ENCODE data around the gene WWC2.

WWC2 gene

DNA sequence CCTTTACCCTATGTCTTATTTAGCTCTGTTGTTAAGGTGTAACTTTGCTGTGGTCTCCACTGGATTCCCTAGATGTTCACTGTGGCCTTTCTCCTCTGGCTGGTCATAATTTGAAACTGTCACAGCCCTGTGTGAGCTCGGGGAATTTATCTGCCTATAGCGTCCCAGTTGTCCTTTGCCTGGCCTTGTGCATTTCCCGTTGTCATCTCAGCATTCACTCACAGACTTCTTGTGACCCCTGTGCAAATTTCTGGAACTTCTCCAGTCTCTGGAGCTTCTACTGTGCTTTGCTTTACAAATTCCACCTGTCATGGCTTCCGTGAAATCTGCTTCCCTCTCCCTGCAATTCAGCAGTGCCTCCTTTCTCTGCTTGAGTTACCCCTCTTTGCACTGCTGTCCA lies 106.7 kb downstream of the WWC2 start:
- H3K56ac ChIP-seq (ENCODE audit: low read length): no peak overlapping the region
- no peak overlapping the region for H3K4me2 ChIP-seq (ENCODE audit: low read length)
- H3K27ac ChIP-seq (ENCODE audit: low read depth, low read length): no peak overlapping the region

DNA sequence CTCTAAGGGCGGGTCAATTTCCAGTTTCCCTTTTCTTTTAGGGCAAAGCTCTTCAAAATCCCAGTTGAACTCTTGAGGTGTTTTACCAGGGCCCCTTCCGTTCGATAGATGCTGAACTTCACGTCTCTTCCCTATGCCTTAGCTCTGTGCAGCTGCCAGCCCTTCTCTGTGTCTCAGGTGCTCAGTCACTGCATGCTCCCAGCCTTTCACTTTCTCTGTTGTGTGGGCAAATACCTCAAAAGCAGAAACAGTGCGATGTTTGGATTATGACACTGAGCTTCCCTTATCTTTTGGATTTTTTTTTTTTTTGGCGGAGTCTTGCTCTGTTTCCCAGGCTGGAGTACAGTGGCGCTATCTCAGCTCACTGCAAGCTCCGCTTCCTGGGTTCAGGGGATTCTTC lies 112.5 kb downstream of the WWC2 start:
- no peak overlapping the region for H2BK15ac ChIP-seq (replicated peaks; ENCODE audit: low read depth)
- no peak overlapping the region for H3K4ac ChIP-seq (ENCODE audit: low read depth, low read length)
- no peak overlapping the region for H3K56ac ChIP-seq (ENCODE audit: low read length)
- no peak overlapping the region for H2BK5ac ChIP-seq (ENCODE audit: low read length)
- no peak overlapping the region for H3K27ac ChIP-seq (ENCODE audit: low read depth, low read length)
- no CpG with 5 or more reads among the region's 8 CpGs for WGBS (ENCODE audit: extremely low coverage, insufficient coverage, low lambda C conversion rate)
- H3K4me2 ChIP-seq (ENCODE audit: low read length): no peak overlapping the region
- H3K9ac ChIP-seq (ENCODE audit: low read length): no peak overlapping the region
- no peak overlapping the region for H2BK120ac ChIP-seq (ENCODE audit: low read depth, low read length)
- no peaks in the 10 kb centered on the region for H3K36me3 ChIP-seq (ENCODE audit: control insufficient read depth, insufficient read depth, low read length)
- no peaks in the 10 kb centered on the region for H3K27me3 ChIP-seq (ENCODE audit: insufficient read depth, low read length, poor library complexity)
- H4K8ac ChIP-seq (ENCODE audit: low read depth, low read length): no peak overlapping the region
- no peak overlapping the region for H3K23ac ChIP-seq (ENCODE audit: low read length)
- DNase-seq: no peak
- H3K18ac ChIP-seq (ENCODE audit: low read length): no peak overlapping the region
- peaks cover 1% of the 10 kb centered on the region for H3K79me2 ChIP-seq (ENCODE audit: control insufficient read depth, insufficient read depth, low read length)
- no peak overlapping the region for H3K4me3 ChIP-seq (ENCODE audit: low read length)
- no peak overlapping the region for H2AK5ac ChIP-seq (ENCODE audit: low read length)
- no peak overlapping the region for H4K5ac ChIP-seq (ENCODE audit: low read length)
- no peaks in the 10 kb centered on the region for H3K4me1 ChIP-seq (ENCODE audit: control insufficient read depth, low read depth, low read length)
- H3K79me1 ChIP-seq (ENCODE audit: low read length): peaks cover 4% of the 10 kb centered on the region

More for the DNA sequence above, 106.7 kb downstream of the WWC2 start:
- Histone ChIP-seq H3K18ac (ENCODE audit: low read length) (no peak overlapping the region), H2BK120ac (ENCODE audit: low read depth, low read length) (no peak overlapping the region), H3K4ac (ENCODE audit: low read depth, low read length) (no peak overlapping the region), H3K79me1 (ENCODE audit: low read length) (peaks cover 15% of the 10 kb centered on the region), H2AK5ac (ENCODE audit: low read length) (no peak overlapping the region), H3K9ac (ENCODE audit: low read length) (no peak overlapping the region), H3K4me1 (ENCODE audit: control insufficient read depth, low read depth, low read length) (no peaks in the 10 kb centered on the region), H3K4me3 (ENCODE audit: low read length) (no peak overlapping the region), H4K5ac (ENCODE audit: low read length) (no peak overlapping the region), H2BK15ac (replicated peaks; ENCODE audit: low read depth) (no peak overlapping the region), H3K79me2 (ENCODE audit: control insufficient read depth, insufficient read depth, low read length) (peaks cover 13% of the 10 kb centered on the region), H3K36me3 (ENCODE audit: control insufficient read depth, insufficient read depth, low read length) (no peaks in the 10 kb centered on the region), H2BK5ac (ENCODE audit: low read length) (no peak overlapping the region), H4K8ac (ENCODE audit: low read depth, low read length) (no peak overlapping the region), H3K23ac (ENCODE audit: low read length) (no peak overlapping the region), H3K27me3 (ENCODE audit: insufficient read depth, low read length, poor library complexity) (no peaks in the 10 kb centered on the region)
- WGBS (ENCODE audit: extremely low coverage, insufficient coverage, low lambda C conversion rate): no CpG with 5 or more reads among the region's 4 CpGs
- no peak for DNase-seq

DNA sequence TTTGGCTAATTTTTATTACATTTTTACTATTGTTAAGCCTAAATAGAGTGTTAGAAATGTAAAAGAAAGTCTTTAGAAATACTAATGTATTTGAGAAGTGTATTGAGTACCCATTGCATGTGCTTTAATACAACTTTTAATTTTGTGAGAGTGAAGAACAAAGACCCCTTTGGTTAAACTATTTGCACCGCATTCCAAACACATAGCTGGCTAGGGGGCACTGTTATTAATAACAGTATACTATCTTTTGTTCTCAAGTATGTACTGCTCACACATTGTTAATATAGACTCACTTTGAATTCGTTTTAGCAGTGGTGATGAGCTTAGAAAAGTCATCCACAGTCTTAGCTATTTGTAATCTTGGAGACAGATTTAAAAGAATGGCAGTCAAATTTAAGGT lies 114.9 kb downstream of the WWC2 start:
- H3K56ac ChIP-seq (ENCODE audit: low read length): no peak overlapping the region
- H3K79me2 ChIP-seq (ENCODE audit: control insufficient read depth, insufficient read depth, low read length): no peaks in the 10 kb centered on the region
- peaks cover 1% of the 10 kb centered on the region for H3K79me1 ChIP-seq (ENCODE audit: low read length)
- no peak overlapping the region for H2BK120ac ChIP-seq (ENCODE audit: low read depth, low read length)
- H3K4me1 ChIP-seq (ENCODE audit: control insufficient read depth, low read depth, low read length): no peaks in the 10 kb centered on the region
- DNase-seq: no peak
- no peaks in the 10 kb centered on the region for H3K36me3 ChIP-seq (ENCODE audit: control insufficient read depth, insufficient read depth, low read length)
- no peak overlapping the region for H4K8ac ChIP-seq (ENCODE audit: low read depth, low read length)
- no peak overlapping the region for H3K18ac ChIP-seq (ENCODE audit: low read length)
- no peak overlapping the region for H4K5ac ChIP-seq (ENCODE audit: low read length)
- H2BK15ac ChIP-seq (replicated peaks; ENCODE audit: low read depth): no peak overlapping the region
- H3K23ac ChIP-seq (ENCODE audit: low read length): no peak overlapping the region
- H3K27ac ChIP-seq (ENCODE audit: low read depth, low read length): no peak overlapping the region
- H2AK5ac ChIP-seq (ENCODE audit: low read length): no peak overlapping the region
- no peak overlapping the region for H3K4me3 ChIP-seq (ENCODE audit: low read length)
- H3K27me3 ChIP-seq (ENCODE audit: insufficient read depth, low read length, poor library complexity): no peaks in the 10 kb centered on the region
- no peak overlapping the region for H2BK5ac ChIP-seq (ENCODE audit: low read length)
- no peak overlapping the region for H3K4ac ChIP-seq (ENCODE audit: low read depth, low read length)
- H3K4me2 ChIP-seq (ENCODE audit: low read length): no peak overlapping the region
- WGBS (ENCODE audit: extremely low coverage, insufficient coverage, low lambda C conversion rate): no CpG with 5 or more reads among the region's 2 CpGs
- no peak overlapping the region for H3K9ac ChIP-seq (ENCODE audit: low read length)

DNA sequence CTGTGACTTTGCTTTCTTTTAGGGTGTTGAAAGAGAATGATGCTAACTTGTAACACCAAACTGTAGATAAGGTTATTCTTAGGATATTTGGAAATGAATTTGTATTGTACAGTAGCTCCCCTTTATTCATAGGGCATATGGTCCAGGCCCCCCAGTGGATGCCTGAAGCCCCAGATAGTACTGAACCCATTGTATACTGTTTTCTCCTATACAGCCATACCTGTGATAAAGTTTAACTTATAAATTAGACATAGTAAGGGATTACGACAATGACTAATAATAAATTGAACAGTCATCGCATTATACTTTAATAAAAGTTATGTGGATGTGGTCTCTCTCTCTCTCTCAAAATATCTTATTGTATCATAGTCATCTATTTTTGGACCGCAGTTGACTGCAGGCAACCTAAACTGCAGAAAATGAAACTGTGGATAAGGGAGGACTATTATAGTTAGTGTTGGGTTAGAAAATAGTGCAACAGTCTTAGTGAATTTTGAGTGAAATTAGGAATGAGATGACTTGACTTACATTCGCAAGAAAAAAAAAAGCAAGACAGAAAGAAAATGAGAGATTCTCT lies 115.9 kb downstream of the WWC2 start:
- no peaks in the 10 kb centered on the region for H3K79me2 ChIP-seq (ENCODE audit: control insufficient read depth, insufficient read depth, low read length)
- H3K27me3 ChIP-seq (ENCODE audit: insufficient read depth, low read length, poor library complexity): no peaks in the 10 kb centered on the region
- H2BK5ac ChIP-seq (ENCODE audit: low read length): no peak overlapping the region
- H3K4me1 ChIP-seq (ENCODE audit: control insufficient read depth, low read depth, low read length): no peaks in the 10 kb centered on the region
- H2BK120ac ChIP-seq (ENCODE audit: low read depth, low read length): no peak overlapping the region
- no peak overlapping the region for H3K4ac ChIP-seq (ENCODE audit: low read depth, low read length)
- no peak overlapping the region for H3K18ac ChIP-seq (ENCODE audit: low read length)
- H3K9ac ChIP-seq (ENCODE audit: low read length): no peak overlapping the region
- H3K79me1 ChIP-seq (ENCODE audit: low read length): peaks cover 3% of the 10 kb centered on the region
- H4K8ac ChIP-seq (ENCODE audit: low read depth, low read length): no peak overlapping the region
- WGBS (ENCODE audit: extremely low coverage, insufficient coverage, low lambda C conversion rate): 100% methylated on average over 1 of the region's 4 CpGs
- no peak overlapping the region for H3K56ac ChIP-seq (ENCODE audit: low read length)
- no peak overlapping the region for H2BK15ac ChIP-seq (replicated peaks; ENCODE audit: low read depth)
- DNase-seq: no peak
- no peak overlapping the region for H3K27ac ChIP-seq (ENCODE audit: low read depth, low read length)
- no peak overlapping the region for H2AK5ac ChIP-seq (ENCODE audit: low read length)
- no peak overlapping the region for H3K23ac ChIP-seq (ENCODE audit: low read length)
- H3K4me3 ChIP-seq (ENCODE audit: low read length): no peak overlapping the region
- no peak overlapping the region for H4K5ac ChIP-seq (ENCODE audit: low read length)
- H3K36me3 ChIP-seq (ENCODE audit: control insufficient read depth, insufficient read depth, low read length): no peaks in the 10 kb centered on the region
- no peak overlapping the region for H3K4me2 ChIP-seq (ENCODE audit: low read length)

DNA sequence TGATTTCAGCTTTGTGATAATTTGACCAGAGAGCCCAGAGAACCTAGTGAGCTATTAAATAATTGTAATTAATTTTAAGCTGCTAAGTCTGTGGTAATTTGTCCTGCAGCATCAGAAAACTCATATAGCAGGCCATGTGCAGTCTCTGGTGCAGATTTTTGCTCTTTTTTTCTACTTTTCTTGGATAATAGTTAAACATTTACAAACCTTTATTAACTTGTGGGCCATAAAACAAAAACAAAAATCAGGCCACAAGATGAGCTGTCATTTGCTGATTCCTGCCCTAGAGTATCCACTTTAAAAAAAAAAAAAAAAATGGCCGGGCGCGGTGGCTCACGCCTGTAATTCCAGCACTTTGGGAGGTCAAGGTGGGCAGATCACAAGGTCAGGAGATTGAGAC lies 121.2 kb downstream of the WWC2 start:
- Histone ChIP-seq H3K79me1 (ENCODE audit: low read length) (peaks cover 1% of the 10 kb centered on the region), H2BK120ac (ENCODE audit: low read depth, low read length) (no peak overlapping the region), H3K27me3 (ENCODE audit: insufficient read depth, low read length, poor library complexity) (no peaks in the 10 kb centered on the region), H3K23ac (ENCODE audit: low read length) (no peak overlapping the region), H3K4me2 (ENCODE audit: low read length) (no peak overlapping the region), H3K18ac (ENCODE audit: low read length) (no peak overlapping the region), H3K4me1 (ENCODE audit: control insufficient read depth, low read depth, low read length) (no peaks in the 10 kb centered on the region), H3K36me3 (ENCODE audit: control insufficient read depth, insufficient read depth, low read length) (no peaks in the 10 kb centered on the region), H3K4ac (ENCODE audit: low read depth, low read length) (no peak overlapping the region), H3K27ac (ENCODE audit: low read depth, low read length) (no peak overlapping the region), H2BK15ac (replicated peaks; ENCODE audit: low read depth) (no peak overlapping the region), H4K8ac (ENCODE audit: low read depth, low read length) (no peak overlapping the region), H4K5ac (ENCODE audit: low read length) (no peak overlapping the region), H3K4me3 (ENCODE audit: low read length) (no peak overlapping the region), H2AK5ac (ENCODE audit: low read length) (no peak overlapping the region), H3K56ac (ENCODE audit: low read length) (no peak overlapping the region), H3K9ac (ENCODE audit: low read length) (no peak overlapping the region), H3K79me2 (ENCODE audit: control insufficient read depth, insufficient read depth, low read length) (no peaks in the 10 kb centered on the region), H2BK5ac (ENCODE audit: low read length) (no peak overlapping the region)
- no CpG with 5 or more reads among the region's 4 CpGs for WGBS (ENCODE audit: extremely low coverage, insufficient coverage, low lambda C conversion rate)
- no peak for DNase-seq

DNA sequence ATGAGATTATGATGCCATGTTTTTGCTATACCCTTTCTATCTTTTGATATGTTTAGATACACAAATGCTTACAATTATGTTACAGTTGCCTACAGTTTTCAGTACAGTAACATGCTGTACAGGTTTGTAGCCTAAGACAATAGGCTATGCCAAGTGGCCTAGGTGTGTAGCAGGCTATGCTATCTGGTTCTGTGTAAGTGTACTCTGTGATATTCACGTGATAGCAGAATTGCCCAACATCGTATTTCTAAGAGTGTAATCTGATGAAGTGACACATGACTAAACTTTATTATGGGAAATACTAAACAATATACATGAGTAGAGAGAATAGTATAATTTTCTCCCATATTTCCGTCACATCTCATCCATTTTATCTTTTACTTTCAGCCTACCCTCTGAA lies 124.0 kb downstream of the WWC2 start:
- no peak overlapping the region for H3K4ac ChIP-seq (ENCODE audit: low read depth, low read length)
- no peak overlapping the region for H2AK5ac ChIP-seq (ENCODE audit: low read length)
- no peak overlapping the region for H3K9ac ChIP-seq (ENCODE audit: low read length)
- H3K79me2 ChIP-seq (ENCODE audit: control insufficient read depth, insufficient read depth, low read length): no peaks in the 10 kb centered on the region
- H3K4me2 ChIP-seq (ENCODE audit: low read length): no peak overlapping the region
- no CpG with 5 or more reads among the region's 3 CpGs for WGBS (ENCODE audit: extremely low coverage, insufficient coverage, low lambda C conversion rate)
- no peak for DNase-seq
- H4K8ac ChIP-seq (ENCODE audit: low read depth, low read length): no peak overlapping the region
- H3K56ac ChIP-seq (ENCODE audit: low read length): no peak overlapping the region
- no peaks in the 10 kb centered on the region for H3K4me1 ChIP-seq (ENCODE audit: control insufficient read depth, low read depth, low read length)
- no peak overlapping the region for H3K27ac ChIP-seq (ENCODE audit: low read depth, low read length)
- no peak overlapping the region for H2BK5ac ChIP-seq (ENCODE audit: low read length)
- no peaks in the 10 kb centered on the region for H3K27me3 ChIP-seq (ENCODE audit: insufficient read depth, low read length, poor library complexity)
- no peak overlapping the region for H4K5ac ChIP-seq (ENCODE audit: low read length)
- H3K18ac ChIP-seq (ENCODE audit: low read length): no peak overlapping the region
- no peak overlapping the region for H3K23ac ChIP-seq (ENCODE audit: low read length)
- no peak overlapping the region for H3K4me3 ChIP-seq (ENCODE audit: low read length)
- H3K79me1 ChIP-seq (ENCODE audit: low read length): peaks cover 1% of the 10 kb centered on the region
- no peaks in the 10 kb centered on the region for H3K36me3 ChIP-seq (ENCODE audit: control insufficient read depth, insufficient read depth, low read length)
- H2BK120ac ChIP-seq (ENCODE audit: low read depth, low read length): no peak overlapping the region
- H2BK15ac ChIP-seq (replicated peaks; ENCODE audit: low read depth): no peak overlapping the region

Data from mesendoderm (in vitro differentiated cells).